ENCODE results near the gene METTL16.

GRCh38 chr17:2542056-2542455 is 30.4 kb upstream of the METTL16 start:
- no peak for TF ChIP-seq POLR2A (IDR thresholded peaks at IDR 0.05; ENCODE audit: low read length)
- TF ChIP-seq GATA1 (IDR thresholded peaks at IDR 0.05; ENCODE audit: low read depth, low read length): no peak

Data from erythroblast (primary cell).